Measurements from ENCODE around the gene SLAMF7.

SLAMF7 gene

DNA sequence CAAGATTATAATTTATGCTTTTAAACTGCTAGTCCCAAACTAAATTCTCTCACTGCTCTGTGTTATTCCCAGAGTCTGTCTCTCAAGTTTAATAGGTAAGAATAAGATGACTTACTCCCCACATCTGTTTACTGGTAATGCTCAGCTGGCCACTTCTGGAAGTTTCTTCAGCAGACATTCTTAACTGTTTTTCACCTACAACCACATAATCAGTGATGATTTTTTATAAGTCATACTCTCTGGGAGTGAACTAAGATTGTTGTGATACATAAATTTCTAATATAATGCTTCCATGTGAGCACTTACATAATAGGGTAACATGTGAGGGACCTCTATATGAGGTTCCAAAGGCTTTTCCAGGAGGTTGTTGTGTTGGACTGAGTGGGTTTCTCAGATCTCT lies 8.7 kb downstream of the SLAMF7 start:
- DNase-seq: no peak

DNA sequence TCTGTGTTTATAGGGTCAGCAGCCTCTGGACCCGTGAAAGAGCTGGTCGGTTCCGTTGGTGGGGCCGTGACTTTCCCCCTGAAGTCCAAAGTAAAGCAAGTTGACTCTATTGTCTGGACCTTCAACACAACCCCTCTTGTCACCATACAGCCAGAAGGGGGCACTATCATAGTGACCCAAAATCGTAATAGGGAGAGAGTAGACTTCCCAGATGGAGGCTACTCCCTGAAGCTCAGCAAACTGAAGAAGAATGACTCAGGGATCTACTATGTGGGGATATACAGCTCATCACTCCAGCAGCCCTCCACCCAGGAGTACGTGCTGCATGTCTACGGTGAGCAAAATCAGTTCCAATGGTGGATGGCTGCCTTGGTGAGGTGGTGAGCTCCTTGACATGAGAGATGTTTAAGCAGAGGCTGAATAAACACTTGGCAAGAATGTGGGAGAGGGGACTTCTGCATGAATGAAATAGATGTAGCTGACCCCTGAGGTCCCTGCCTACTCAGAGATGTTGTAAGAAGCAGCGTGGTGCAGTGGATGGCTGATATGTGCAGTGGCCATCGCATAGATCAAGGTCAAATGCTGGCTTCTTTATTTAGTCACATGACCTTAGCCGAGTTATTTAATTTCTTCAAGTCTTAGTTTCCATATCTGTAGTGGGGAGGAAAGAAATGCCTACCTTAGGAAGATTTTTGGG lies 9.3 kb downstream of the SLAMF7 start:
- no peak for DNase-seq

DNA sequence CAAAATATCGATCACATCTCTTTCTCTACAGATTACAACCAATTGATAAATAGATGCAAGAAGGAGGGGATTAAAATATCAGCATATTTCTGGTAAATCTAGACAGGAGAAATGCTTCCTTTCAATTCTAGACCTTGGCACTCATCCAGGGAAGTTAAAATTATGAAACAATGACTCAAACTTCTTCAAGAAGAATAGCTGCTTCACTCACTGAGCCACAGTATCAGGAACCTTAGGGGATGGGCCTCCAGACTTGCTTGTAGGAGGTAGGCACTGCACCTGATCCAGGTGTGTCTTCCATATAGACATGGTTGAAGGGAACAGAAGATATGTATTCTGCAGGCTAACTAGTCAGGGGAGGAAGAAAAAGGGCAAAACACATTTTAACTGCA lies 9.8 kb downstream of the SLAMF7 start:
- DNase-seq: no peak

DNA sequence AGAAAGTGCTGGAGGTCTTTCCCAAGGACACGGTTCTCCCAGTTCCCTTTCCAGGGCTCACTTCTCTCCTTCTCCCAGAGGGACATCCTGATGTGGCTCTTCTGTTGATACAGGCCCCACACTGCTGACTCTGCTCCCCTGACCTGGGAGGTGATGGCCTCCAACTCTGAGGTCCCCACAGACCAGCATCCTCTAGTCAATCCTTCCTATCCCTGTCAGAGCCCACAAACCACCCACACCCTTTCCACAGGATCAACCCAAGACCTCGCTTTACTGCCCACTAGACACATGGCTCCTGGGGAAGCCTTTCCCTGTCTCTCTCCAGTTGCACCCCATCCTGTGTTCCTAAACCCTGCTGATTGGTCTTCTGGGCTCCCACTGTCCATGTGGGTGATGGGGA lies 11.6 kb downstream of the SLAMF7 start:
- DNase-seq: no peak

DNA sequence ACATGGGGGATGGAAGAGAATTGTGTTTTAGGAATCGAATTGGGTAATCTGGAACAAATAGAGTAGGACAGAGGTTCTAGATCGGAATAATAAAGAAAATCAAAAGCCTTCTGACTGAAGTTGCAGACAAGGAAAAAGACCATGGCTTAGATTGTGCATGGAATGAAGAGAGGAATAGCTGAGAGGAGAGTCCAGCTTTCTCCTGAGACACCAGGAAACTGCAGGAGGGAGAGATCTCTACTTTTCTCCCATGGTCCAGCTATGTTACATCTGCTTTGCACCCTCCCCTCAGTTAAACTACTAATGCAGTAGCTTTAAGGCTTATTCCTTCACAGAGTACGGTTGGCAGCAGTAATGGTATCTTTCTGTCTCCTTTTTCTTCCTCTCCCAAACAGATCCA lies 13.4 kb downstream of the SLAMF7 start:
- no peak for DNase-seq

DNA sequence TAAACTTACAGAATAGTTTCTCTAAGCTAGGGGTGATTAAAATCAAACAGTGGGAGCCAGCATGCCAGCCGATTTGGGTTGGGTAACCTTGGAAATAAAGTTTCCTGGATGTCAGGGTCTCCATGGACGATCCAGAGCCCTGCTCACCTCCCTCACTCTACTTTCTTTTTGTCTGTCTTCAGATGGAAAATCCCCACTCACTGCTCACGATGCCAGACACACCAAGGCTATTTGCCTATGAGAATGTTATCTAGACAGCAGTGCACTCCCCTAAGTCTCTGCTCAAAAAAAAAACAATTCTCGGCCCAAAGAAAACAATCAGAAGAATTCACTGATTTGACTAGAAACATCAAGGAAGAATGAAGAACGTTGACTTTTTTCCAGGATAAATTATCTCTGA lies 13.9 kb downstream of the SLAMF7 start:
- peak; percentile 25 for DNase-seq

DNA sequence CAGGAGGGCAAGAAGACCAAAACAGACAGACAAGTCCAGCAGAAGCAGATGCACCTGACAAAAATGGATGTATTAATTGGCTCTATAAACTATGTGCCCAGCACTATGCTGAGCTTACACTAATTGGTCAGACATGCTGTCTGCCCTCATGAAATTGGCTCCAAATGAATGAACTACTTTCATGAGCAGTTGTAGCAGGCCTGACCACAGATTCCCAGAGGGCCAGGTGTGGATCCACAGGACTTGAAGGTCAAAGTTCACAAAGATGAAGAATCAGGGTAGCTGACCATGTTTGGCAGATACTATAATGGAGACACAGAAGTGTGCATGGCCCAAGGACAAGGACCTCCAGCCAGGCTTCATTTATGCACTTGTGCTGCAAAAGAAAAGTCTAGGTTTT lies 14.5 kb downstream of the SLAMF7 start:
- DNase-seq: no peak

DNA sequence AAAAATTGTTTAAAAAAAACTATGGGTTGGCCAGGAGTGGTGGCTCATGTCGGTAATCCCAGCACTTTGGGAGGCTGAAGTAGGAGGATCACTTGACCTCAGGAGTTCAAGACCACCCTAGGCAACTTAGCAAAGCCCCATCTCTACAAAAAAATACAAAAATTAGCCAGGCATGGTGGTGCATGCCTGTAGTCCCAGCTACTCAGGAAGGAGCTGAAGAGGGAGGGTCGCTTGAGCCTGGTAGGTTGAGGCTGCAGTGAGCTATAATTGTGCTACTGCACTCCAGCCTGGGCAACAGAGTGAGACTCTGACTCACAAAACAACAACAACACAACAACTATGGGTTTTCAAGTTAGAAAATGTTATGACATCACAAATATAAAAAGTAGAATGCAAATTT lies 16.4 kb downstream of the SLAMF7 start:
- DNase-seq: no peak

DNA sequence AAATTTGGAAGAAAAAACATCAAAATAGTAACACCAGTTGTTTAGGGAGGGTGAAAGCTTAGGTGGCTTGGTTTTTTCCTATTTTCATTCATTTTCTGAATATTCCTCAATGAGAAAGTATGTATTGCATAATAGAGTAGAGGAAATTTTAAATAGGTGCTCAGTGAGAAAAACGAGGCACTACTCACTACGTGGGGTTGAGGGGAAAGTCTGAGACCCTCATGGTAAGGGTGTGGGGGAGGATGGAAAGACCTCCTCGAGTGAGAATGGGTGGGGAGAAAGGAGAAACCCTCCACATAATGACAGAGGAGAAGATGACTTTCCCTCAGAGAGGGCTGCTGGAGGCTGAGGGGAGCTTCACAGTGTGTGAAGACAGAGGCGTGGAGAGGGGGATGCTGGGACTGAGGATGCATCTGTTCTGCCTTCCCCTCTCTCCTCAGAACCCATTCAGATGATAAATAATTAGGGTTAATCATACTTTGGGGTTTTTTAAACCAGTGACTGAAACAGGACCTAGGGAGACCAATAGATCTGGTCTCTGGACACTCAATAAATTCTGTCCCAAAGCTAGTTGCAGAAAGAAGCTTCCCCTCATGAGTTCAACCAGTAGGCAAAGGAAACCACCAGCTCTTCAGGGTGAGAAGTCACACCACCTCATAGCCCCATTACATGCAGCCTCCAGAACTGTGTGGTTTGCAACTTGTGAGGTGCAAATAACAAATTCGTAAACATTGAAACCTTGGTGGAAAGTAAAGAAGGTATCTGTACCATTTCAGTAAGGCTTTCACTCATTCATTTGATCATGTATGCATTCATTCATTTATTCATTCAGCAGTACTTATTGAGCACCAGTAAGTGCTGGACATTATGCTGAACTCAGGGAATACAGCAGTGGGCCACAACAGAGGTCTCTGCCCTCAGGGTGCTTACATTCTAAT lies 17.1 kb downstream of the SLAMF7 start:
- DNase-seq: no peak

DNA sequence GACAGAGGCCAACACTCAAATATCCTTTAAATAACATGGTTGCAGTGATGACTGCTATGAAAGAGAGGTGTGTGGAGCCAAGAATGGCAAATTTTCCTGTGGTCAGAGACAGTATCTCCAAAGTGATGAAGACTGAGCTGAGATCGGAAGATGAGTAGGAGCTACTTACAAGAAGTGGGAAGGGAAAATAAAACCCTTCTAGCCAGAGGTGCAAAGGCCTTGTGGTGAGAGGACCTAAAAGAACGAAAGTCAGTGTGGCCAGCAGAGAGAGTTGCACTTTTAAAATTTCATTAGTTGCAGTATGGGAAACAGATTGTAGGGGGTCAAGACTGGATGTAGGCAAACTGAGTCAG lies 17.8 kb downstream of the SLAMF7 start:
- DNase-seq: no peak

DNA sequence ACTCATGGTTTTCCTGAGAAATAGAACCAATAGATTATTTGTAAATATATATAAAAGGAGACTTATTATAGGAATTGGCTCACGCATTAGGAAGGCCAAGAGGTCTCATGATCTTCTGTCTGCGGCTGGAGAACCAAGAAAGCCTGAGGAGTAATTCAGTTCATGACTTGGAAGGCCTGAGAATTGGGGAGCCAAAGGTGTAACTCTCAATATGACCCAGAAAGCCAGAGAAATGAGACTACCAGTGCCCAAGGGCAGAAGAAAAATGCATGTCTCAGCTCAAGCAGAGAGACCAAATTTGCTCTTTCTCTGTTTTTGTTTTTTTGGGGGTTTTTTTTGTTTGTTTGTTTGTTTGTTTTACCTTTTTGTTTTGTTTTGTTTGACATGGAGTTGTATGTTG lies 19.5 kb downstream of the SLAMF7 start:
- no peak for DNase-seq

DNA sequence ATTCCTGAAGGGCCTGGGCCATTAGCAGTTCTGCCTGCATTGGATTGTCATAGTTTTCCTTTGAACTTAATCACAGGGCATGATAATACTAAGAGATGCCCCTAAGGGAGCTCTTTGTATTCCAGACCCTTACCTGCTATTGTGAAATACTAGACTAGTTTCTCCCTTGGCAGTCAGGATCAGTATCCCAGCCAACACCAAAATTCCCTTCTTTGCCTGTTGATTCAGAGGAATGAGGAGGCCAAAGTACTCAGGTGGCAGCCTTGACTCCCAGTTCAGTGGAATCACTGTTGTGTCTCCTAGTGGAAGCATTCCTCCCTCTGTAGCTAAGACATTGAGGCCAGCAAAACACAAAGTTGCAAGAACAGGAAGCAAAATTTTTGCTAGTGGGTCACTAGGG lies 20.7 kb downstream of the SLAMF7 start:
- DNase-seq: no peak

DNA sequence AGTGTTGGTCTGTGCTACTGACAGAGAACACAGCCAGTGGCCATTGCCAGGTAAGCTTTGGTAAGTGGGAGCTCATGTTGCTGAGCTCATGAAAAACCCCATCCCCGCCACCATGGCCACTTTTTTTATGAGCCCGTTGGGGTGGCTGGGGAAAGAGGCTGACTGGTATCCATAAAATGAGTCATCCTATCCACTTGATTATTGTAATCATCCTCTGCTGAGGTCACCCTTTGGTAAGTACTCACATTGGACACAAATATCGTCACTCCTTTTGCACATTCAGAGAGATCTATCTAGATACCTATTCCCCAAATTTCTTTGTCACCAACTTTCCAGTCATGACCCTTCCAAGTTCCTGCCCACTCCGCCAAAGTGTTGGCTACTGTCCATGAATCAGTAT lies 22.0 kb downstream of the SLAMF7 start:
- no peak for DNase-seq

DNA sequence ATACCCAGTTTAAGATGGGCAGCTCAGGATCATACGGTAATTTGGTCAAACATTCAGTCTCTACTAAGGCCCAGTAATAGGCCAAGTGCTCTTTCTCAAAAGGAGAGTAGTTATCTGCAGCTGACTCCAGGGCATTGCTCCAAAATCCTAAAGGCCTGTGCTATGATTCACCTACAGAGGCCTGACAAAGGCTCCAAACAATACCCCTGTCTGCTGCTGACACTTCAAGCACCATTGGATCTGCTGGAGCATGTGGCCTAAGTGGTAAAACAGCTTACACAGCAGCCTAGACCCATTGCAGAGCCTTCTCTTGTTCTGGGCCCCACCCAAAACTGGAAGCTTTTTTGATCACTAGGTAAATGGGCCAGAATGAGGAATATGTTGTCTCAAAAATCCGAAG lies 22.8 kb downstream of the SLAMF7 start:
- no peak for DNase-seq

DNA sequence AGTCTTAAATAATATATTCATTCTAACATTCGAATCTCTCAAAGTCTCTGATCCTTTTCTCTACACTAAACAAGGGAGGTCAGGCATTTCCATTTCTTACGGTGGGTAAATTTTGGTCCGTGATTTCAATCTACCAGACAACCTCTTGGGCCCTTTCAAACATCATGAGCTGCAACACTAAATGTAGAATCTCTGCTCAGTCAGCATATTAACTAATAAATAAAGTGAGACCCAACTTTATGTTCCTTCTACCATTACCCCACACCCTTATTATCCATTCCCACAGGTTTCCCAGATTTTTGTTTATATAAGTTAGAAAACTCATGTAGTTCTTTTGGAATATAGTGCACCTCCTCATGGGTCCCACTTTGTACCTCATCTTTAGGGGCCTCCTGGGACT lies 24.9 kb downstream of the SLAMF7 start:
- no peak for DNase-seq

DNA sequence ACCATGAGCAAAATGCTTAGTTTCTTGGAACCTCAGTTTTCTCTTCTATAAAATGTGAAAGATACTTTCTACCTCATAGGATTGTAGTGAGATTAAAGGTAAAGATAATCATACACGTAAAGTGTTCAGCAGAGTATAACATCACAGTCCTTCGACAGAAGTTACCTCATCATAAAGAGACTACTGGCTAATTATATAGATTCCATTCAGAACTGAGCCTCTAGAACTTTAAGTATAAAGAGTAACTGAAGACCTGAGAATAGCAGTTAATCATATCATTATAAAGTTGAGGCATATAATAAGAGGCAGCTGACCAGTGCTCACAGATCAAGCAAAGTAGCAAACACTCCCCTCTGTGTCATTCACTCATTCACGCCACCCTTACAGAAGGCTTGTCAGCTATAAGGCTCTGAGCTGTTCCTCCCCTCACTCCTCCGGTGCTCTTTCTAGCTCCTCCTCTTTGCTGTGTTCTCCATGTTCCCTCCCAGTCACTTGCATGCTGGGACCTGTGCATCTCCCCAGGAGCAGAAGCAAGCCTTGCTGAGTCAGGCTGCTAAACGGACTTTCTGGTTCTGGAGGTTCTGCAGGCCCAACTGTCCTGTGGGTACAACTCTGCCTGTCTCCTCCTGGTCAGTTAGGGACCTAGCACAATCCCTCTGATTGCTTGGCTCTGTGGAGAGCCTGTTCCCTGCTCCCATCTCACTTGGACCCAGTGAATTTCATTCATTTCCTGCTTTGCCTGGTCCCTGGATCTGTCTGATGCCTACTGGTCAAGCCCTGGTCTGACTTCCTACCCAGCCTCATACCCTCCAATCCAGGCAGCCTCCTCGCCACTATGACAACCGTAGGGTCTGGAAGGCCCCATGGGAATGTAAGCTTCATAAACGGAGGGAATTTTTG lies 28.6 kb downstream of the SLAMF7 start:
- no peak for DNase-seq

DNA sequence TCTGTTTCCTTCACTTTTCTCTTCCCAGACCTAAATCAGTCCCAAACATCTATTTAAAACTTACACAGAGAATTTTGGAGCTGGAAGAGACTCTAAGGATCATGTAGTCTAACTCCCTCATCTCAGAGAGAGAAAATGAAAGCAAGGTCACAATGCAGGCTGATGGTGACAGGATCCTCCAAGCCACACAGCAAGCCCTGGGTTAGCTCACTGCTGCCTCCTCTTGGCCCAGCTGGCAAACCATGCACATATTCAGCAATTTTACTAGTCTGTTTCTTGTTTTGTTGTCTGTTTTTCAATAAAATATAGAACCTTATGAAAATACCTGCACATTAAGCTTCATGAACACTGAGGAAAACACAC lies 29.2 kb downstream of the SLAMF7 start:
- no peak for DNase-seq

DNA sequence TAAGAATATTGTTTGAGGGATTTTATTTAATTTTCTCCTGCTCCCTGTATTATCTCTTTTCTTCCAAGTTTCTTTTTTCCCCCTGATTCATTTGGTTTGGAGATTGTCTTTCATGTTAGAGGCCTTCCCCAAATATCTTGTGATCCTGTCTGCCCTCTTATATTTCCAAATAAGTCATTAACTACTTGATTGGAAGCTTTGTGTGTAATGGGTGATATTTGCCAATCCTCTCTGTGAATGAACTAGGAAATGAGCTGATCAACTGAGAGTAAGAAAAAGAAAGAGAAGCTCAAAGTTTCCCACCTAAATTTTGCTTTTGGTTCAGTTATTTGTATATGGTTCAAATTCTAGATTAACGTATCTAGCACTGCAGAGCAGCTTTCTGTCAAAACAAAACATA lies 33.3 kb downstream of the SLAMF7 start:
- no peak for DNase-seq

DNA sequence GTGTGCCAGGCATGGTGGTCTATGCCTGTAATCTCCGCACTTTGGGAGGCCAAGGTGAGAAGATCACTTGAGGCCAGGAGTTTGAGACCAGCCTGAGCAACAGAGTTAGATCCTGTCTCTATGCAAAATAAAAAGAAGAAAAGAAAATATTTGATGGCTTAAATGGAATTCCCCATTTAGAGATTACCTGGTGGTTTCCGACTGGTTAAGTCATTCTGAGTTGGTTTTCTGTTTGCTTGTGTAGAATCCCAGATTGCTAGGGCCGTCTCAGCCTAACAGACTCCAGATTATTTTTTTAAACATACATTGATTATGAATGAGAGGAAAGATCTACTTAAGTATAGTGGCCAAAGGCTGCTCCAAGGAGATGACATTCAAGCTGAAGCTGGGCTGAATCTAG lies 34.0 kb downstream of the SLAMF7 start:
- no peak for DNase-seq

DNA sequence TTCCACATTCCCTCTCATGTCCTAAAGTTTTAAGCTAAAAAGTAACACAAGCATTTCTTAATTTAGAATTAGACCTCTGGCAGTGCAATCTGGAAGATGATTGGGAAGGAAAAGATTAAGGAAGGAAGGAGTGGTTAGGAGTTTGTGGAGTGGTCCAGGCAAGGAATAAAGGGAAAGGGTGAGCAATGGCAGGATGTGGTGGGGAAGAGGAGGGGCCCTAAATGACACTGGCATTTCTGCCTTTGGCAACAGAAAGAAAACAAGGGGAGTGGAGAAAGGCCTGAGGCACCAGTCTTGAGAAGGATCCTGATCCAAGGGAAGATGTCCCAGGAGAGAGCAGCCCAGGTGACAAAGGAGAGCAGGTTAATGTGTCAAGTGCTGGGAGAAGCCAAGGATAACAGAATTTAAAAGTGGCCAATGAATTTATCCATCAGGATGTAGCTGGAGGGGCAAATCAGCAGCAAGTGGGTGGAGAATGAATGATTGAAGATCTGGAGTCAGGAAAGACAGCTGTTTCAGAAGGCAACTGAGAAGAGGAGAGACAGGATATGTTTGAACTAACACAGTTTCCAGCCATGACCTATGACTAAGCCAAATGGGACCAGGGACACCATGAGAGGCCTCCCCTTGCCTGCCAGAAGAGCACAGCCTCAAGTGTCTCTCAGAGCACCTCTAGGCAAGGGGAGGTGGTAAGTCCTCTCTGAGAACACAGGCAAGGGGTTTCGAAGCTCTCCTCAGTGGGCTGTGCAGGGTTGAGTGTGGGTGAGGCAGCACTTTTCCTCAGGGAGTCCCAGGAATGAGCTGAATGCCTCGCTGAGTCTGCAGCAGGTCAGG lies 36.1 kb downstream of the SLAMF7 start:
- no peak for DNase-seq

DNA sequence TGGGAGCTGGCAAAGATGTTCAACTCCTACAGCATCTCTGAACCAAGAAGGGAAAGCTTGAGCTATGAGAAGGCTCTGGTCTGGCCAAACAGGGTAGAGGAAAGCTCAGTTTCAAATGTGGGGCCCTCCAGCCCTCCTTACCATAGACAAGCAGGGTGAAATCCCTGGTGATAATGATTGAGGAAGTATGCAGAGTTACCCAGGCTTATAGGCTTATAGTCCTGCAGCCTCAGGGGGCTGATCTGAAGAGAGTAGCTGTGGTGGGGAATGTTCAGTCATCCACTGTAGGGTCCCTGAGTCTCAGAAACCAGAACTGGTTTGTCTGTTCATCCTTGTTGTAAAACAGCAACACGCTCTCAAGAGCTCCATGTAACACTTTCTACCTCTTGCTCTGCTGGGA lies 37.1 kb downstream of the SLAMF7 start:
- DNase-seq: no peak

DNA sequence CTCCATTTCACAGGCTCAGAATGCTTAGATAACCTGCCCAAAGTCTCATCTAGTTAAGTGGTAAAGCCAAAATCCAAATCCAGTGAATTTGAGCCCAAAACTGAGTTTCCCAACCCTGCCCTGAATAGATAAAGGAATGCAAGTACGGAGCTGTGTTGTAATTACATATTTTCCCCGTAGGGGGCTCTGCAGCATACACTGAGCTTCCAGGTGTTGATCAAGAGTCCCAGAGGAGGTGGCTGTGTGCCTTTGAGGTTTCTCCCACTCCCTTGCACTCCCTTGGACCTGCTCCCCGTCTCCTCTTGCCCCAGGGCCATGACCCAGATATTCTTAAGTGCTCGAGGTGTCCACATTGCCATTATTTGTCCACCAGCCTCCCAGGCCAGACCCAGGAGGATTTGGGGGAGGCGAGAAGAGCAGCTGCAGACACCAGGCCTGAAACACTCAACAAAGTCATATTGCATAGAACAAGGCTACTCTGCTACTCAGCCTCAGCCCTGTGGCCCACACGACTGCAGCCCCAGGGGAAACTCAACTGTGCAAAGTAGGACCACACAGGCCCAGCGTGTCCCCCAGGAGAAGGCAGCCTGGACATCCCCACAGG lies 38.5 kb downstream of the SLAMF7 start:
- DNase-seq: no peak

Measured in kidney glomerular epithelial cell (primary cell).